Heart left ventricle (tissue), 16 donors: ENCODE data around the gene GNA15. TPM values are rescaled to one million over a fixed set of nuclear protein-coding genes. Genes with fewer than 3 reads are reported as not detected.
A peak's percentile ranks its signal among the peaks of the same experiment; 100 is the strongest.

Source experiments
- ATAC-seq, 4 donors: fragments of 200-7000 bp; cut with Tn5 transposase; one replicate each; pipeline ENCODE4 v1.9.1; 2020 to 2022; ENCODE audit warnings: moderate library complexity in 4 of 4, mild to moderate bottlenecking in 3 of 4, moderate number of reproducible peaks in 1 of 4
- DNase-seq, 5 donors: peaks; one replicate each; pipeline ENCODE4 v3.0.0-alpha.2; 2020
- H3K27ac ChIP-seq, 12 donors: fragments of 200-600 bp; sonication (generic) in 4 of 12; one replicate each; pipeline versions ENCODE4 v1.5.0 to v1.8.0; 2016 to 2022; ENCODE audit warnings: mild to moderate bottlenecking in 2 of 12
- H3K27me3 ChIP-seq, 9 donors: fragments of 200-600 bp; sonication (generic) in 2 of 9; one replicate each; pipeline versions ENCODE4 v1.5.1 to v1.8.0; 2016 to 2022; ENCODE audit warnings: mild to moderate bottlenecking in 3 of 9
- H3K36me3 ChIP-seq, 9 donors: fragments of 200-600 bp; sonication (generic) in 2 of 9; one replicate each; pipeline versions ENCODE4 v1.5.0 to v1.8.0; 2018 to 2022; ENCODE audit warnings: mild to moderate bottlenecking in 2 of 9
- H3K4me1 ChIP-seq, 12 donors: fragments of 200-600 bp; sonication (generic) in 4 of 12; one replicate each; pipeline versions ENCODE4 v1.5.0 to v1.8.0; 2016 to 2022; ENCODE audit warnings: mild to moderate bottlenecking in 3 of 12
- H3K4me3 ChIP-seq, 12 donors: fragments of 200-600 bp; sonication (generic) in 4 of 12; one replicate each; pipeline versions ENCODE4 v1.5.0 to v1.8.0; 2017 to 2022; ENCODE audit warnings: mild to moderate bottlenecking in 9 of 12, moderate library complexity in 4 of 12
- H3K9me3 ChIP-seq, 12 donors: fragments of 200-600 bp; sonication (generic) in 4 of 12; one replicate each; pipeline versions ENCODE4 v1.5.0 to v1.8.0; 2016 to 2022; ENCODE audit warnings: mild to moderate bottlenecking in 1 of 12
- CTCF ChIP-seq, 12 donors: fragments of 200-600 bp; sonication (generic) in 4 of 12; IDR thresholded peaks; one replicate each; pipeline versions ENCODE4 v1.5.0 to v1.8.0; 2018 to 2022; ENCODE audit warnings: antibody characterized with exemption in 12 of 12, mild to moderate bottlenecking in 5 of 12
- POLR2A ChIP-seq, 2 donors: fragments of 450-650 bp; IDR thresholded peaks; one replicate each; pipeline ENCODE4 v1.6.1; 2017; ENCODE audit warnings: antibody characterized with exemption in 2 of 2, mild to moderate bottlenecking in 2 of 2, moderate library complexity in 2 of 2
- WGBS, 4 donors: extraction: QIAGEN DNeasy Blood & Tissue Kit in 2 of 4; methylation state at CpG; one replicate each; pipeline versions ENCODE4 v1.1.5 to v1.1.7; 2013 to 2018; 5-methylcytosine and 5-hydroxymethylcytosine counted together
- intact Hi-C, 10 donors: fragments of 100-400 bp; cut with DNase I; formaldehyde crosslinking; loops; one replicate each; pipeline versions ENCODE4 v1.11.1 to v1.14.2; 2022
- polyA plus RNA-seq, 2 donors: library from polyadenylated mRNA; stranded (reverse); fragments of 200-250 nt; gene quantifications; one replicate each; pipeline ENCODE4 v1.2.3, GENCODE V29; 2013
- total RNA-seq, 9 donors: library from RNA; depleted of rRNA in 2 of 9; stranded (reverse); fragments of >200 nt in 2 of 9; fragmentation: NEBNext Ultra II Directional in 3 of 9; extraction: Animal tissue kit (Norgen Biotek cat#: 25700) in 3 of 9; gene quantifications; one replicate each; pipeline versions ENCODE4 v1.1.0 to v1.2.4, GENCODE V29; 2016 to 2023
- donor health status: ischemic (EF 13 %, LVEDD 7.1; RV severe dilation, severe dysfunction).
- donor health status: healthy with polysubstance abuse.
- donor health status: DM: no; HTN: yes; CAD: no.
- donor health status: DM: no; HTN: no; CAD: no.
- donor health status: ischemic (EF 25% LVEDD 6.9; RV normal size, moderate dysfunction).
- donor health status: ischemic (EF 25% LVEDD 5.7; RV mildly dilated, moderate dysfunction).
- donor health status: healthy.
- donor health status: DM: yes; HTN: yes; CAD: no.
- donor health status: ischemic (EF 35%, LVEDD 5.7; RV mildly dilated, moderate dysfunction).
- donor health status: nonischemic (EF 11% LVEDD 7.7; RV severe dilation, severe dysfunction).
- donor health status: DM: yes; HTN: yes; CAD: no.
- donor health status: PGD.
- donor health status: ischemic (EF 29% LVEDD 5.4; RV normal size, mild dysfunction).
- donor health status: nonischemic (EF 23%, LVEDD 6.1; RV moderate dilation, normal function).

GNA15 gene
- total and polyA plus RNA-seq, 11 donors: 0.69 to 15.2 (median 1.7) TPM

- Histone ChIP-seq H3K36me3 (no peaks in the 10 kb centered on the region), H3K27me3 (peaks cover 0 to 16% (median 0%) of the 10 kb centered on the region in 9 donors), H3K27ac (peak overlapping the region; percentile 36 to 98 (median 94)), H3K9me3 (no peaks in the 10 kb centered on the region), H3K4me3 (peak overlapping the region; percentile 75 to 100 (median 98)), H3K4me1 (peaks cover 27 to 60% (median 53%) of the 10 kb centered on the region in 12 donors)
- 4 to 6% (median 6%) methylated on average over 18 to 31 of the region's 31 CpGs for WGBS, 4 donors
- DNase-seq (peak in 1 of 5 donors; percentile 35), ATAC-seq (no peak)
- TF ChIP-seq POLR2A (IDR thresholded peaks at IDR 0.05) (no peak), CTCF (IDR thresholded peaks at IDR 0.05) (no peak)
- intact Hi-C loops: loop anchor here in 1 of 10 donors (10.0 kb wide), 1 partner anchor 631 kb away; no protein-coding TSS in a partner anchor
Measured at GRCh38 chr19:3095441-3096191, 40.2 kb upstream of the GNA15 start.

DNA sequence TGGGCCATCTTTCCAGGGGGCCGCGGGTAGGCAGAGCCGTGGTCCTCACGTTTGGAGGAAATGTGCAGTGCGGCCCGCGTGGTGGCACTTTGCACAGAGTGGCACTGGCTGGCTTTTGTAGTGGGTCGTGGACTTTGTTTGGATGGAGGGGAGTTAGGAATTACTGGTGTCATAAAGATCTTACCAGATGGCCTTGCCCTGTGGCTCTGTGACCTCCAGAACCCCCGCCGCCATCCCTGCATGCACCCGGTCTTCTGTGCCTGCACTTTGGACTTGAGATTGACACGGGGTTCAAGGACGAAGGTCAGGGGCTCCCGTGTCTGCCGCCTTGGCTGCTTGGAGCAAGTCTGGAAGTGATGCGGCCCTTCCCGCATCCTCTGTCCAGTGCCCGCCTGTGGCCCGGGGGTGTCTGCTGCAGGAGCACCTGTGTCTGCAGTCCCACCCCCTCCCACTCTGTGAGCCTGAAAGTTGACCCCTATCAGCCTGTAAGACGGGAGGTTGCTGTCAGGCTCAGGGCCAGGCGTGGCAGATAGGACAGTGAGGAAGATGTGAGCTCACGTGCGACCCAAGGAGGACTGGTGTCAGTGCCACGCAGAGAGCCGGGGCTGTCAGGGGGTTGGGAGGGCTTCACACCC, 39.4 kb upstream of the GNA15 start:
- WGBS, 4 donors: 23 to 40% (median 29%) methylated on average over 20 to 25 of the region's 25 CpGs
- Histone ChIP-seq H3K9me3 (no peaks in the 10 kb centered on the region), H3K27ac (peak overlapping the region; percentile 89 to 98 (median 95)), H3K36me3 (no peaks in the 10 kb centered on the region), H3K4me3 (peak overlapping the region; percentile 75 to 100 (median 98)), H3K27me3 (peaks cover 0 to 16% (median 0%) of the 10 kb centered on the region in 9 donors), H3K4me1 (peaks cover 29 to 68% (median 60%) of the 10 kb centered on the region in 12 donors)
- DNase-seq (peak in 1 of 5 donors; percentile 34), ATAC-seq (no peak)
- intact Hi-C loops: loop anchor here in 1 of 10 donors (10.0 kb wide), 1 partner anchor 632 kb away; no protein-coding TSS in a partner anchor
- no peak for TF ChIP-seq POLR2A (IDR thresholded peaks at IDR 0.05)
- no peak for TF ChIP-seq CTCF (IDR thresholded peaks at IDR 0.05)

- intact Hi-C loops: loop anchor here in 1 of 10 donors (10.0 kb wide), 1 partner anchor 632 kb away; no protein-coding TSS in a partner anchor
- H3K27ac ChIP-seq: peak overlapping the region; percentile 89 to 98 (median 95)
Measured at GRCh38 chr19:3096902-3097326, 38.9 kb upstream of the GNA15 start.

More at GRCh38 chr19:3096902-3097326, 38.9 kb upstream of the GNA15 start:
- Histone ChIP-seq H3K9me3 (no peaks in the 10 kb centered on the region), H3K4me1 (peaks cover 29 to 73% (median 62%) of the 10 kb centered on the region in 12 donors), H3K36me3 (no peaks in the 10 kb centered on the region), H3K27me3 (peaks cover 0 to 16% (median 0%) of the 10 kb centered on the region in 9 donors), H3K4me3 (peak overlapping the region in 11 of 12 donors; percentile 36 to 100 (median 97))
- DNase-seq (peak in 2 of 5 donors; percentile 25 to 26), ATAC-seq (no peak)
- WGBS, 4 donors: 22 to 50% (median 39%) methylated on average over 2 to 11 of the region's 11 CpGs
- TF ChIP-seq CTCF (IDR thresholded peaks at IDR 0.05): no peak
